SK-MEL-5 (cell line): ENCODE measurements around the gene BCL7C. TPM values are rescaled to one million over a fixed set of nuclear protein-coding genes. Genes with fewer than 3 reads are reported as not detected.

Experiments
- DNase-seq: peaks from one replicate; pipeline ENCODE4 v3.0.0-alpha.2; 2016; ENCODE audit warnings: low read depth, low spot score
- in situ Hi-C: cut with HindIII; loops from 2 replicates; pipeline ENCODE4 v1.10.0; 2016; ENCODE audit warnings: low sequenced_read_pairs, high pct_unique_total_duplicates, low pct_unique_long_range_greater_than_20kb
- small RNA-seq, 2 experiments: library from RNA; depleted of rRNA; stranded (forward); fragments of <200 nt; gene quantifications; one replicate each; pipeline ENCODE3, GENCODE V24; 2014
- total RNA-seq: library from RNA; depleted of rRNA; stranded (reverse); fragments of >200 nt; shearing (Covaris generic); gene quantifications from 2 replicates; pipeline ENCODE4 v1.2.3, GENCODE V29; 2014; rRNA removed

Gene BCL7C
- total RNA-seq, 1 experiment from 2014 or later = 21.5 TPM

DNA sequence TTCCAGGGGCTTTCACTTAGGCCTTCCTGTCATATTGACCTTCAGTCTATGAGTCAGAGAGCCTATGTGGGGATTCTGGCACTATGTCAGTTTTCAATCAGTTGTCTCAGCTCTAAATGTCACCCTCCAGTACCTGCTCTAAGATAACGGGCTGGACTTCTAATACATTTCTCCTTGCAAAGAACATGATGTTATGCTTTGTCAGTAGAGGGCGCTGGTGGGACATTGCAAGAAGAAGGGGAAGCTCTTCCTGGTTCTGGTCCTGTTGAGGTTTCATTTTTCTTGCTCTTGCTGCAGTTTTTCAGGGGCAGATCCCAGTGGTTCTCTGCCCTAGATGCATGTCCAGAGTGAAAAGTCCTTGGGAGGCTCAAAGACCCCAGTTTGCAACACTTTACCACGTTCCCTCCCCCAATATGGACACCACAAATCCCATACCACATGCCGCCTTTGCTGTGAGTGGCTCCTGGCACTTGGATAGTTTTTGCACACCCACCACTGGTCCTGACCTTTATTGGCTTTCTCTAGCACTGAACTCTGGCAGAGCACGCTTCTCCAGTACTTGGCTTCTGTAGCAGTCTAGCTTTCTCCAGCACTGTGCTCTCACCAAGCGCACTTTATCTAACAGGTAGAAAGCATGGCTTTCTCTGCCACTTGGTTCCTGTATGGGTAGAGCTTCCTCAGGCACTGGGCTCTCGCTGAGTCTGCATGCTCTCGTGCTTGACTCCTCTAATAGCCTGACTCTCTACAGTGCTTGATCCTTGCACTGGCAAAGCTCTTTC is 49.0 kb downstream of the BCL7C start:
- in situ Hi-C loops = no loop called here
- peak; percentile 91 for DNase-seq

DNA sequence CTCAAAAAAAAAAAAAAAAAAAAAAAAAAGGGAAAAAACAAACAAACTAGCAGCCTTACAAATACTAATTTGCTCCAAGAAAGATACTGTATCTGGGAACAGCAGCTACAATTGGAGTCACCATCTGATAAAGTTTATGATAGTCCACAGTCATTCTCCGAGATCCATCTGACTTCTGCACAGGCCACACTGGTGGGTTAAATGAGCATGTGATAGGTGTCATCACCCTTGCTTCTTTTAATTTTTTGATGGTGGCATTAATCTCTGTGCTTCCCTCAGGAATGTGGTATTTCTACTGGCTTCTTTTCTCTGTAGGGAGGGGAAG is 49.6 kb downstream of the BCL7C start:
- DNase-seq = no peak
- in situ Hi-C loops = no loop called here

DNA sequence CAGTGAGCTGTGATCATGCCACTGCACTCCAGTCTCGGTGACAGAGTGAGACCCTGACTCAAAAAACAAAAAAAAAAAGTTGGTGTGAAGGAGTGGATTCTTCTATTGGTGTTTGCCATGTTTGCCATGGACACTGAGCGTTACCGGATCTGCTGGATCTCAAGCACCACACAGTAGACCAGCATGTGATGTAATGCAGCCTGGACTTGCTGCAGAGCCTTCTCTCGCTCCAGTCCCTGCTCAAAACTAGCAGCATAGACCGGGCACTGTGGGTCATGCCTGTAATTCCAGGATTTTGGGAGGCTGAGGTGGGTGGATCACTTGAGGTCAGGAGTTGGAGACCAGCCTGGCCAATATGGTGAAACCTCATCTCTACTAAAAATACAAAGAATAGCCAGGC is 50.4 kb downstream of the BCL7C start:
- no peak for DNase-seq
- in situ Hi-C loops = no loop called here

DNA sequence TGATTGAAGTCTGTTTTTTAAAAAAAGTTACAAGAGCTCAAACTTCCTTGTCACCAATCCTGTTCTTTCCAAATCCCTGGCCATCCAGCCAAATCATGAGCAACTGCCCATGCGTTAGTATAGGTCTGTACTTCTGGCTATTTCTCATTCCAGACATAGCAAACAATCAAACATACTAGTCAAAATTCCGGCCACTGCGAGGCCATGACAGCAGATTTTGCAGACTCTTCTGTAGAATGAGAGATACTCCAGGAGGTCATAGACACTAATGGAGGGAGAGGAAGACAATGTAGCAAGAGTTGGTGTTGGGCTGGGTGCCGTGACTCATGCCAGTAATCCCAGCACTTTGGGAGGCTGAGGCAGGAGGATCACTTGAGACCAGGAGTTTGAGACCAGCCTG is 50.9 kb downstream of the BCL7C start:
- DNase-seq = no peak
- in situ Hi-C loops = no loop called here

DNA sequence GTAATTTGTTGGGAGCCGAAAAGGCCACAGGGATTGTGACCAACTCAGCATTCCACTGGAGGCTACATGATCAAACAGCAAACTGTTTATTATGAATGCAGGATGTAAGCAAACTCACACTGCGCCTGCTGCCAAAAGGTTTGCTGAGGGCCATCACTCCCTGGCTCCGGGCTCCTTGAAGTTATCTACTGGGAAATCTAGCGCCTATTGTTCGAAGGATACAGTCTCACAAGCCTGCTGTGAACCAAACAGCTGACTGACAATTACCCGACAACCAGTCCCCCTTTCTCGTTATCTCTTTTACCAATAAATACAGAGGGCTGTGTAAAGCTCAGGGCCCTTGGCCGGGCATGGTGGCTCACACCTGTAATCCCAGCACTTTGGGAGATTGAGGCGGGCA is 52.5 kb downstream of the BCL7C start:
- no peak for DNase-seq
- in situ Hi-C loops = no loop called here

DNA sequence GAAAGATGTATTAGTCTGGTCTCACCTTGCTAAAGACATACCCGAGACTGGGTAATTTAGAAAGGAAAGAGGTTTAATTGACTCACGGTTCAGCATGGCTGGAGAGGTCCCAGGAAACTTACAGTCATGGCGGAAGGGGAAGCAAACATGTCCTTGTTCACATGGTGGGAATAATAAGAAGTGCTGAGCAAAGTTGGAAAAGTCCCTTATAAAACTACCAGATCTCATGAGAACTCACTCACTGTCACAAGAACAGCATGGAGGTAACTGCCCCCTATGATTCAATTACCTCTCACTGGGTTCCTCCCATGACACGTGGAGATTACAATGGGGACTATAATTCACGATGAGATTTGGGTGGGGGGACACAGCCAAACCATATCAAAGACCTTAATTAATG is 53.3 kb downstream of the BCL7C start:
- no peak for DNase-seq
- in situ Hi-C loops = no loop called here

DNA sequence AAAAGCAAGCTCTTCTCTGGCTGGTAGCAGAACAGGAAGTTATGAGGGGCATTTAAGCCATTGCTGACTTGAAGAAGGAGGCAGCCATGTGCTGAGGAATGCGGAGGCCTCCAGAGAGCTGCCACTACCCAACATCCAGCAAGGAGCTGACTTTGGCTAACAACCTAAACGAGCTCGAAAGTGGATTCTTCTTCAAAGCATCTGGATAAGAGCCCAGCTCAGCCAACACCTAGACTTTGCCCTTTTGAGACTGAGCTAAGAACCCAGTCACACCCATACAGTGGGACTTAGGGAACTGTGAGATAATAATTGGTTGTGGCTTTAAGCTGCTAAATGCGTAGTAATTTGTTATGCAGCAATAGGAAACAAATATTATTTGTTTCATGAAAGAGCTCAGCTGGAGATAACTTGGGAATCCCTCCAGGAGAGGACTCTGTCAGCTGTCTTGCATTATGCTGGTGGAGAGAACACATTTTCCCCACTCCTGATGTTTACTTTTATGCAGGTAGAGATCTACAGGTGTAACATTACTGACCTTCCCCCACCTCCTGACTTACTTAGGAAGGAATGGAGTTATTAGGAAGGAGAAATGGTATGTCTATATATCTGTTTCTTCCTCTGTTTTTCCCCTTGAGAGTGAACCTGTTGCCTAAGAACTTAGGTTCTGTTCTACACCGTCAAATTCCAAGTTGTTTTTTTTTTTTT is 54.2 kb downstream of the BCL7C start:
- in situ Hi-C loops = no loop called here
- DNase-seq = no peak

DNA sequence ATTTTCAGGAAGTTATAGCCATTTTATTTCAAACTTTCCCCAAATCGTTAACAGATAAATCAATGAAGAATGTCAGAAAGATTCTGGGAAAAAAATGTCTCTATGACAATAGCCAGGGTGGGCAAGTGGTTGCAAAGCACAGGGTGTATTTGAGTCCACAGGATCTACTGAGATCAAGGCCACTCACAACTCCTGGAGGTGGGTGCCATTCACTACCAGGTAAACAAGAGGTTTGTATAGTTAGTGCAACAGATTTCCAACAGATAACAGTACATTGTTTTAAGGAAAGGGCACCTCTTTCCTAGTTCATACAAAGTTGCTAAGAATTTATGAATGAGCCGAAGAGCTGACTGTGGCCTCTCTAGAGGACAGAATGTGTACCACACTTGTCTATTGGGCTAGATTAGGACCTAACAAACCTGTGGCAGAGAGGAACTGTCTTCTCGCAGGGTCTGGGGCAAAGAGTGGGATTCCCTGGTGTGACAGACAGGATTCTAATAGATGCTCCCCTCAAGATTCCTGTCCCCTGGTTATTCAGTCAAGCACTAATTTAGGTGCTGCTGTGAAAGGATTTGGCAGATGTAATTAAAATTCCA is 54.9 kb downstream of the BCL7C start:
- in situ Hi-C loops = no loop called here
- peak; percentile 24 for DNase-seq

DNA sequence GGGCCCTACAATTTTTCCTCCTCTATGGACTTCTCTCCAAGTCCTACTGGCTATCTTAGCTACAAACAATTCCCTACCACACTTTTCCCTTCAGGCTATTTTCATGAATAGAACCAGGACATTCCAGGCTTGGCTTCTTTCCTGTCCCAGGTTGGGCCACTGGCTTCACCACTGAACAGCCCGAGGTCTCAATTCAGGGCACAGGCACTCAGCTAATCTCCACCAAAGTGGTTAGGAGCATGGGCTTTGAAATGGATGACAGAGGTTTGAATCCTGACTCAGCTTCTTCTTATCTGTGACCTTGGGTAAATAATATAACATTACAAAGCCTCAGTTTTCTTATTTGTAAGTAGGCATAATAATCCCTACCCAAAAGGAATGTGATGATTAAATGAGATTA is 56.0 kb downstream of the BCL7C start:
- peak; percentile 49 for DNase-seq
- in situ Hi-C loops = no loop called here

Small RNA genes lying within 50 kb of the gene (small RNA-seq; reads per million reads assigned to genes)
- 0 reads per million in 2 experiments for gene MIR4519
- 0 reads per million in 2 experiments for gene MIR762

Other genes with a start within 250 kb of the BCL7C start
- gene PRR14, start 243.1 kb downstream of the BCL7C start, total RNA-seq = 3.0 and 5.0 TPM in 2 replicates
- gene FBRS, start 235.6 kb downstream of the BCL7C start, total RNA-seq = 8.8 and 8.9 TPM in 2 replicates
- gene SRCAP, start 194.9 kb downstream of the BCL7C start, total RNA-seq = 5.8 and 9.4 TPM in 2 replicates
- 14.3 and 16.4 TPM in 2 replicates for gene PHKG2, start 145.7 kb downstream of the BCL7C start, total RNA-seq
- 0.05 and 1.8 TPM in 2 replicates for gene CFAP119, start 132.0 kb downstream of the BCL7C start, total RNA-seq
- gene RNF40, start 131.8 kb downstream of the BCL7C start, total RNA-seq = 108 and 120 TPM in 2 replicates
- 6.6 and 6.8 TPM in 2 replicates for gene ZNF629, start 106.9 kb downstream of the BCL7C start, total RNA-seq
- gene CTF1, start 2.5 kb upstream of the BCL7C start, total RNA-seq = 0.13 and 0.29 TPM in 2 replicates
- 20.8 and 22.0 TPM in 2 replicates for gene FBXL19, start 29.5 kb upstream of the BCL7C start, total RNA-seq
- gene ORAI3, start 55.0 kb upstream of the BCL7C start, total RNA-seq = 35.2 and 43.9 TPM in 2 replicates
- 1.8 and 4.0 TPM in 2 replicates for gene SETD1A, start 63.7 kb upstream of the BCL7C start, total RNA-seq
- 4.3 and 5.2 TPM in 2 replicates for gene HSD3B7, start 91.1 kb upstream of the BCL7C start, total RNA-seq
- 0.13 TPM in 1 of 2 replicates, not detected in the other for gene STX1B, start 116.6 kb upstream of the BCL7C start, total RNA-seq
- 9.6 and 10.5 TPM in 2 replicates for gene STX4, start 139.5 kb upstream of the BCL7C start, total RNA-seq
- 9.3 TPM in 2 replicates for gene ZNF668, start 180.2 kb upstream of the BCL7C start, total RNA-seq
- gene ZNF646, start 180.3 kb upstream of the BCL7C start, total RNA-seq = 9.0 and 9.3 TPM in 2 replicates
- 0.40 and 0.50 TPM in 2 replicates for gene PRSS53, start 194.9 kb upstream of the BCL7C start, total RNA-seq
- gene VKORC1, start 200.7 kb upstream of the BCL7C start, total RNA-seq = 206 and 219 TPM in 2 replicates
- gene BCKDK, start 214.3 kb upstream of the BCL7C start, total RNA-seq = 23.6 and 27.2 TPM in 2 replicates
- 26.9 and 34.3 TPM in 2 replicates for gene KAT8, start 223.6 kb upstream of the BCL7C start, total RNA-seq
- gene PRSS8, start 241.7 kb upstream of the BCL7C start, total RNA-seq = not detected in 2 replicates